HG03060 (cell line): ENCODE data around the gene CACNB2.
"Not testable (repeated sequence)": the region's sequence is repeated elsewhere in the genome, so short reads cannot be mapped to it uniquely, and the experiment has no call there.

Experiments
- ATAC-seq: cut with Tn5 transposase; IDR thresholded peaks from one replicate; pipeline ENCODE4 v1.9.1; 2021; ENCODE audit warnings: low read depth, moderate number of reproducible peaks; ENCODE audit not compliant: unreplicated experiment

CACNB2 gene

GRCh38 chr10:18144396-18144795, 4.2 kb downstream of the CACNB2 start:
- no peak for ATAC-seq

DNA sequence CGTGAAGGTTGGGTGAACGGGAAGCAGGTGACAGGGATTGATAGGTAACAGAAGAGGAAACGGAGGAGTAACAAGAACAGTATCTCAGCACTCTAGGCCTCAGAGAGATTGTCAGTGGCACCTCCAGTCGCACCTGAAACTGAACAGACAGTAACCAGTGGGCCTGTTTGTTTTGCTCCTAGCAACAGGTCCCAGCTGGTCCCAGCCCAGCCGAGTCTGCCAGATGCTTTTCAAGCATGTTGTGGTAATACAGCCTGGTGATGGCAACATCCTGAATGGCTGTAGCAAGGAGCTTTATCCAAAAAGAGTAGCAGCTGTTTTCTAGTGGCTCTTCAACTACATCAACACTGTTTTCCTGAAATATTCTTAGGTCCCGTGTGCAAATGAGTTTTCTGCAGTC, 4.7 kb downstream of the CACNB2 start:
- no peak for ATAC-seq

GRCh38 chr10:18145652-18146051, 5.4 kb downstream of the CACNB2 start:
- no peak for ATAC-seq

DNA sequence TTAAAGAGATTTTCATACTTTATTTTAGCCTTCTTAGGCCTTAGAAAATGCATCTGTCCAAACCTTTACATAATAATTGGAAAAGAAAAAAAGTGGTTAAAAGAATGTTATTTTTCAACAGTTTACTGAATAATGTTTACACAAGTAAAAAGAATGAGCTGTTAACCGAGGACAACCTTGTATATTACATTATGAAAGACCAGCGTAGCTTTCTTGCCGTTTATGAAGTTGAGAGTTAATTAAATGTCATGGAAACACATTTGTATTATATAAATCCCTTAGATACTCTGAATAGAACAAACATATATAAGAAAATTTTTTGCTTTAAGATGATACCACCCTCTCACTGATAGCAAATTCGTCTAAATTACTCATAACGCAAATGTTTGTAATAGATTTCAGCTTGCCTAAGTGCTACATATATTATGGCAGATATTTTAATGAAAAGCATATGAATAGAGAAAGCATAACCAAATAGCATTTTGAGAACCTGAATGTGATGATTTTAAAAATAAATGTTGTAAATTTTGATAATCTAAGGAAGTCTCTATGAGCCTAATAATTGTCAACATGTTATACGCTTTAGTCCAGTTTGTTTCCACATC, 9.1 kb downstream of the CACNB2 start:
- no peak for ATAC-seq

GRCh38 chr10:18151356-18151890, 11.2 kb downstream of the CACNB2 start:
- ATAC-seq: no peak

GRCh38 chr10:18153381-18153780, 13.2 kb downstream of the CACNB2 start:
- not testable (repeated sequence) for ATAC-seq

- no peak for ATAC-seq
Measured at GRCh38 chr10:18155321-18155720, 15.1 kb downstream of the CACNB2 start.

- not testable (repeated sequence) for ATAC-seq
Measured at GRCh38 chr10:18156797-18157196, 16.6 kb downstream of the CACNB2 start.

GRCh38 chr10:18157881-18158280, 17.7 kb downstream of the CACNB2 start:
- ATAC-seq: no peak

GRCh38 chr10:18158773-18159265, 18.6 kb downstream of the CACNB2 start:
- ATAC-seq: no peak

DNA sequence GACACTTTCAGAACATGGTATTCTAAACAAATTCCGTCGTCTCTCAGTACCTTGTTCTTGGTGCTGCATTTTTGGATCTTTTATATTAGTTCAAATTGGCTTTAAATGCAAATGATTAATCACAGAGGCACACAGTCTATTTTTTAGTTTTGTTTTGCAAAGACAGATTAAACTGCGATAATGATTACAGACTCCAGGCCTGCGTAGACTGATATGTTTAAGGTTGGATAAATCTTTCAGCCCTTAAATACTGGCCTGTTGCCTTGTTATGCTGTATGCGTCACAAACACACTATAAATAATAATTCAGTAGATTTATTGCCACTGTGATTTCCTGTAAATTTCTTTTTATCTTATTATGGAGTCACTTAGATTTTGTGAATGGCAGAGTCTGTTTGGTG, 19.3 kb downstream of the CACNB2 start:
- no peak for ATAC-seq

- ATAC-seq: no peak
Measured at GRCh38 chr10:18162021-18162627, 21.9 kb downstream of the CACNB2 start.

DNA sequence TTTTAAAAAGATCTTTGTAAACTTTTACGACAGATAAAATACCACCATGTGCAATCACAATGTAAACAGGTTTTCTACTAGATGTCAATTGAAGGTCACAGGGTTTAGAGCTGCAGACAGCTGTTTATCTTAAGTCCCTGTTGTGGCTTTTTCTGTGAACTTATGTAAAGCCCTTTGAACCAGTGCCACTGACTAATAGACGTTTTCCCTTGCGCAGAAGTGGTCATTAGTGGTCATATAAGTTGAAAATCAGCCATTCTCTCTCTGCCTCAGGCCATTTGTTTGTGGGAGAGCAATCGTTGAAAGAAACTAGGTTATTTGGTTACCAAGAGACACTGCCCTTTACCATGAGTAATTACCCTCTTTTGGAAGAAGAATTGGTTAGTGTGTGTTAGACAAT, 23.9 kb downstream of the CACNB2 start:
- ATAC-seq: no peak

- ATAC-seq: no peak
Measured at GRCh38 chr10:18164748-18165361, 24.6 kb downstream of the CACNB2 start.

- ATAC-seq: no peak
Measured at GRCh38 chr10:18178854-18179483, 38.7 kb downstream of the CACNB2 start.

DNA sequence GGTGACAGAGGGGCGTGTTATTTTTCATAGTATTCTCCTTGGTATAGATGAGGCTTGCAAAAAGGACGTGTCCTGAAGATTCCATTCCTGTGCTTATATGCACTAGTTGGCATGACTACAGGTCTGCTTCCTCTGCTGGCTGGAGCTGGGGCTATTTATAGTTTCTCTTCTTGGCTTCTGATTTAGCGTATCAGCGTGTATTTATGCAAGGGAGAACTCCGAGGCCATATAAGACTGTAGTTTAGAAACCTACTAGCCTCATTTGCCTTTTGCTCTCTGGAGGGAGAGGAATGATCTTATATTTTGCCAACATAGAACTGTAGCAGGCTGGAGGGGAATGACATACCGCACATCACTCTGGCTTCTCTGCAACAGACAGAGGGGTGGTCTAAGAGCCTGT, 39.7 kb downstream of the CACNB2 start:
- no peak for ATAC-seq

- ATAC-seq: not testable (repeated sequence)
Measured at GRCh38 chr10:18181382-18181781, 41.2 kb downstream of the CACNB2 start.

GRCh38 chr10:18185621-18186020, 45.4 kb downstream of the CACNB2 start:
- no peak for ATAC-seq

- no peak for ATAC-seq
Measured at GRCh38 chr10:18190840-18191239, 50.6 kb downstream of the CACNB2 start.

DNA sequence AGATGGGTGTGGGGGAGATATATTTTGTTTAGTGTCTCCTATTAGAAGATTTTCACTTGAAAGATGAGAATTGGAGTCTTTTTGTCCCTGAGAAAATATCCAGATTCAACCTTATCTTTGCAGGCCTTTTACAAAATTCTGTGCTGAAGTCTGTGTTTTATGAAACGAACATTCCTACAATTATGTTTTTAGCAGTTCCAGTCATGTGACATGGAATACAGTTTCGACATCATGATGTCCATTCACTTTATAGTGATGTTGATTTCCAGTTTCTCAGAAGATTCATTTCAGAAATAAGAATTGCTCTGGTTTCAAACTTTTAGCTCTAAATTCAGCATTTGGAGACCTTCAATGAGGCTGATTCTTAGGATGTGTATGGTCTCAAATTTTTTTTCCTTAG, 54.4 kb downstream of the CACNB2 start:
- ATAC-seq: no peak
